Natural killer cell treated with Interleukin-12 subunit alpha and Interleukin-12 subunit beta and Interleukin-15 and Interleukin-18, amount 100 ng/mL, for 72 hours (primary cell): Measurements from ENCODE around the gene TXLNB. TPM values are rescaled to one million over a fixed set of nuclear protein-coding genes. Genes with fewer than 3 reads are reported as not detected.
"Not testable (repeated sequence)": the region's sequence is repeated elsewhere in the genome, so short reads cannot be mapped to it uniquely, and the experiment has no call there.

Source experiments
- ATAC-seq, 2 donors: fragments of 150-1000 bp; cut with Tn5 transposase in 1 of 2; sonication (Bioruptor Pico), chemical (Tn5 transposase) in 1 of 2; 2 replicates each; pipeline ENCODE4 v1.10.0; 2021
- DNase-seq: peaks from one replicate; pipeline ENCODE4 v3.0.0; 2022; ENCODE audit warnings: low spot score
- H3K27ac Mint-ChIP-seq, 2 donors: 1 replicate in 1 of 2; 2 replicates in 1 of 2; pipeline ENCODE4 v1.8.0; 2022; ENCODE audit warnings: mixed read lengths in 2 of 2, mild to moderate bottlenecking in 1 of 2, moderate library complexity in 1 of 2
- H3K27me3 Mint-ChIP-seq, 2 donors: 1 replicate in 1 of 2; 2 replicates in 1 of 2; pipeline ENCODE4 v1.8.0; 2022; ENCODE audit warnings: mixed read lengths in 2 of 2
- H3K36me3 Mint-ChIP-seq: one replicate; pipeline ENCODE4 v1.8.0; 2022; ENCODE audit warnings: mixed read lengths
- H3K4me1 Mint-ChIP-seq, 2 donors: 1 replicate in 1 of 2; 2 replicates in 1 of 2; pipeline ENCODE4 v1.8.0; 2022; ENCODE audit warnings: low read depth in 2 of 2, mixed read lengths in 2 of 2, mild to moderate bottlenecking in 1 of 2
- H3K4me3 Mint-ChIP-seq: one replicate; pipeline ENCODE4 v1.8.0; 2022; ENCODE audit warnings: mixed read lengths
- H3K9me3 Mint-ChIP-seq: 2 replicates; pipeline ENCODE4 v1.8.0; 2022; ENCODE audit warnings: mixed read lengths
- total RNA-seq, 2 donors: library from RNA; stranded (reverse); gene quantifications; one replicate each; pipeline ENCODE4 v1.2.3, GENCODE V29; 2022

Gene TXLNB
- total RNA-seq, 2 donors from 2014 or later: 0.05 TPM; not detected in 1

GRCh38 chr6:139297921-139298320, 6.1 kb upstream of the TXLNB start:
- DNase-seq: no peak
- Mint-ChIP-seq H3K27me3 (no peaks in the 10 kb centered on the region), H3K9me3 (no peaks in the 10 kb centered on the region), H3K4me3 (no peak overlapping the region), H3K27ac (peak overlapping the region in 1 of 2 donors; percentile 93), H3K4me1 (peaks cover 26% of the 10 kb centered on the region in 2 donors), H3K36me3 (no peaks in the 10 kb centered on the region)
- no peak for ATAC-seq

GRCh38 chr6:139296927-139297326, 5.1 kb upstream of the TXLNB start:
- Mint-ChIP-seq H3K27me3 (no peaks in the 10 kb centered on the region), H3K4me1 (peaks cover 35 to 36% of the 10 kb centered on the region in 2 donors), H3K9me3 (no peaks in the 10 kb centered on the region), H3K4me3 (no peak overlapping the region), H3K36me3 (no peaks in the 10 kb centered on the region), H3K27ac (peak overlapping the region in 1 of 2 donors; percentile 93)
- ATAC-seq: no peak
- no peak for DNase-seq

- peak overlapping the region; percentile 65 to 93 for H3K27ac Mint-ChIP-seq
- DNase-seq: no peak
- no peaks in the 10 kb centered on the region for H3K9me3 Mint-ChIP-seq
- H3K4me1 Mint-ChIP-seq: peaks cover 41 to 44% of the 10 kb centered on the region in 2 donors
- H3K36me3 Mint-ChIP-seq: no peaks in the 10 kb centered on the region
- H3K4me3 Mint-ChIP-seq: peak overlapping the region; percentile 14
- ATAC-seq: no peak
- no peaks in the 10 kb centered on the region for H3K27me3 Mint-ChIP-seq
These were observed 4.1 kb upstream of the TXLNB start for GRCh38 chr6:139295901-139296300.

GRCh38 chr6:139294090-139294489, 2.3 kb upstream of the TXLNB start:
- Mint-ChIP-seq H3K9me3 (no peaks in the 10 kb centered on the region), H3K4me3 (peak overlapping the region; percentile 68), H3K4me1 (peaks cover 47 to 59% of the 10 kb centered on the region in 2 donors), H3K27me3 (no peaks in the 10 kb centered on the region), H3K27ac (peak overlapping the region; percentile 90 to 93), H3K36me3 (no peaks in the 10 kb centered on the region)
- ATAC-seq (no peak), DNase-seq (no peak)

GRCh38 chr6:139293230-139293629, 1.4 kb upstream of the TXLNB start:
- H3K9me3 Mint-ChIP-seq, ATAC-seq, DNase-seq, H3K27me3 Mint-ChIP-seq, H3K36me3 Mint-ChIP-seq: not testable (repeated sequence)
- Mint-ChIP-seq H3K4me1 (peaks cover 50 to 61% of the 10 kb centered on the region in 2 donors), H3K27ac (peak overlapping the region; percentile 90 to 93), H3K4me3 (peak overlapping the region; percentile 15)

GRCh38 chr6:139290787-139291311, 949 bp downstream of the TXLNB start:
- Mint-ChIP-seq H3K36me3 (no peaks in the 10 kb centered on the region), H3K27ac (peak overlapping the region; percentile 90 to 93), H3K27me3 (no peaks in the 10 kb centered on the region), H3K4me3 (peak overlapping the region; percentile 81), H3K4me1 (peaks cover 39 to 57% of the 10 kb centered on the region in 2 donors), H3K9me3 (no peaks in the 10 kb centered on the region)
- ATAC-seq (peak; percentile 76 to 83), DNase-seq (no peak)

- Mint-ChIP-seq H3K9me3 (no peaks in the 10 kb centered on the region), H3K27me3 (no peaks in the 10 kb centered on the region), H3K27ac (peak overlapping the region; percentile 90 to 93), H3K36me3 (no peaks in the 10 kb centered on the region), H3K4me1 (peaks cover 37 to 48% of the 10 kb centered on the region in 2 donors), H3K4me3 (no peak overlapping the region)
- DNase-seq (no peak), ATAC-seq (no peak)
These were observed 2.6 kb downstream of the TXLNB start for GRCh38 chr6:139289233-139289632.

- H3K9me3 Mint-ChIP-seq: no peaks in the 10 kb centered on the region
- H3K4me3 Mint-ChIP-seq: no peak overlapping the region
- ATAC-seq (no peak), DNase-seq (no peak)
- no peaks in the 10 kb centered on the region for H3K27me3 Mint-ChIP-seq
- H3K36me3 Mint-ChIP-seq: no peaks in the 10 kb centered on the region
- peaks cover 33 to 46% of the 10 kb centered on the region in 2 donors for H3K4me1 Mint-ChIP-seq
- H3K27ac Mint-ChIP-seq: peak overlapping the region; percentile 90 to 93
These were observed 3.2 kb downstream of the TXLNB start for GRCh38 chr6:139288496-139289040.

- Mint-ChIP-seq H3K9me3 (no peaks in the 10 kb centered on the region), H3K4me3 (no peak overlapping the region), H3K36me3 (no peaks in the 10 kb centered on the region), H3K4me1 (peaks cover 29 to 39% of the 10 kb centered on the region in 2 donors), H3K27me3 (no peaks in the 10 kb centered on the region), H3K27ac (peak overlapping the region in 1 of 2 donors; percentile 11)
- ATAC-seq (no peak), DNase-seq (no peak)
These were observed 3.9 kb downstream of the TXLNB start for GRCh38 chr6:139287868-139288267.

GRCh38 chr6:139286438-139286837, 5.4 kb downstream of the TXLNB start:
- not testable (repeated sequence) for H3K36me3 Mint-ChIP-seq, ATAC-seq, H3K4me3 Mint-ChIP-seq, H3K9me3 Mint-ChIP-seq, H3K27me3 Mint-ChIP-seq, DNase-seq, H3K27ac Mint-ChIP-seq
- peaks cover 19 to 25% of the 10 kb centered on the region in 2 donors for H3K4me1 Mint-ChIP-seq

- Mint-ChIP-seq H3K27me3 (no peaks in the 10 kb centered on the region), H3K4me3 (no peak overlapping the region), H3K4me1 (peaks cover 14 to 19% of the 10 kb centered on the region in 2 donors), H3K36me3 (no peaks in the 10 kb centered on the region), H3K27ac (no peak overlapping the region), H3K9me3 (no peaks in the 10 kb centered on the region)
- ATAC-seq: no peak
- no peak for DNase-seq
These were observed 6.2 kb downstream of the TXLNB start for GRCh38 chr6:139285590-139285989.

GRCh38 chr6:139284789-139285188, 7.0 kb downstream of the TXLNB start:
- no peaks in the 10 kb centered on the region for H3K9me3 Mint-ChIP-seq
- peaks cover 14 to 15% of the 10 kb centered on the region in 2 donors for H3K4me1 Mint-ChIP-seq
- no peak overlapping the region for H3K4me3 Mint-ChIP-seq
- H3K27ac Mint-ChIP-seq: peak overlapping the region in 1 of 2 donors; percentile 57
- ATAC-seq (no peak), DNase-seq (no peak)
- H3K36me3 Mint-ChIP-seq: no peaks in the 10 kb centered on the region
- no peaks in the 10 kb centered on the region for H3K27me3 Mint-ChIP-seq

- no peaks in the 10 kb centered on the region for H3K27me3 Mint-ChIP-seq
- H3K4me1 Mint-ChIP-seq: peaks cover 13 to 21% of the 10 kb centered on the region in 2 donors
- ATAC-seq (peak in 1 of 2 donors; percentile 54), DNase-seq (no peak)
- H3K4me3 Mint-ChIP-seq: no peak overlapping the region
- H3K9me3 Mint-ChIP-seq: no peaks in the 10 kb centered on the region
- H3K27ac Mint-ChIP-seq: peak overlapping the region in 1 of 2 donors; percentile 62
- H3K36me3 Mint-ChIP-seq: no peaks in the 10 kb centered on the region
These were observed 9.1 kb downstream of the TXLNB start for GRCh38 chr6:139282684-139283083.

GRCh38 chr6:139278190-139278589, 13.6 kb downstream of the TXLNB start:
- Mint-ChIP-seq H3K4me1 (peaks cover 13 to 16% of the 10 kb centered on the region in 2 donors), H3K4me3 (no peak overlapping the region), H3K36me3 (no peaks in the 10 kb centered on the region), H3K27ac (peak overlapping the region; percentile 3 to 91), H3K9me3 (no peaks in the 10 kb centered on the region), H3K27me3 (no peaks in the 10 kb centered on the region)
- no peak for DNase-seq
- ATAC-seq: no peak
